ENCODE data around the gene THRAP3.

THRAP3 gene

DNA sequence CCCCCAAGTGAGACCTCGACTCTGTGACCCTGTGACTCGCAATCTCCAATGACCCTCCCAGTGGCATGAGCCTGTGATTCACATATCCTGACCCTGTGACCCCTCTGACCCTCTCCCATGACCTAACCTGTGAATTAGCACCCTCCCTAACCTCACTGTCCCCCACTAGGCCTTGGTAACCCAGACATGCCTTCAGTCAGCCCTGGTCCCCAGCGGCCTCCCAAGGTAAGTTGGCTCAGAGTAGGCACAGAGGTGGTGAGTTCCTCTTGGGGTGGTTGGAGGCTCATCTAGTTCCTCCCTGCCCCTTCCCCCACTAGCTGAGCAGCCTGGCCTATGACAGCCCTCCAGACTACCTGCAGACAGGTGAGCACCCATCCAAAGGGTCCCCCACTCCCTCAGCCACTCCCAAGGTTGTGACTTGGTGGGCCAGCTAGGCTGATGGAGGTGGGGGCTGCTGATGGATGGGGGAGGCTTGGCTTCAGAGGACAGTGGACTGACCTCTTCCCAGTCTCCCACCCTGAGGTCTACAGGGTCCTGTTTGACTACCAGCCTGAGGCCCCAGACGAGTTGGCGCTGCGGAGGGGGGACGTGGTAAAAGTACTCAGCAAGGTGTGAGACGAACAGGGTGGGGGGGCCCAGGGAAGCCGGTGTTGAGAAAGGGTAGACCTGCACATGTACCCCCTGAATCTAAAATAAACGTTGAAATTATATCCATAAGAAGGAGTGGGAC is 83.5 kb downstream of the THRAP3 start:
- no peak for DNase-seq (ENCODE audit: low spot score)
- no peak for TF ChIP-seq CTCF (IDR thresholded peaks at IDR 0.05; ENCODE audit: extremely low read depth, missing control alignments)

DNA sequence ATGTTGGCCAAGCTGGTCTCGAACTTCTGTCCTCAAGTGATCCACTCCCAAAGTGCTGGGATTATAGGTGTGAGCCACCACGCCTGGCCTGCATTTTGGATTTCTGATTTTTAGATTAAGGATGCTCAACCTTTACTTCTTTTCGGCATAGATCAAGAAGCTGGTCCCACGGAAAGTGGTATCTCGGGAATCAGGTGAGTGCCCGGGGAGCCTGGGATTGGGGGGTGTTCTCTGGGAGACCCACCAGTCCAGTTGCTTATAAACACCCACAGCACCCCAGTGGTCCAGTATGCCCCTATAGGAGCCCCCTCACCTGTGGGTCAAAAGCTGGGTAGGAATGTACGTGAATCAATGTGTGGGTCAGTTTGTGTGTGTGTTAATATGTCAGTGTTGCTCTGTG is 85.2 kb downstream of the THRAP3 start:
- no peak for DNase-seq (ENCODE audit: low spot score)
- TF ChIP-seq CTCF (IDR thresholded peaks at IDR 0.05; ENCODE audit: extremely low read depth, missing control alignments) = no peak

GRCh38 chr1:36320291-36320761 is 96.1 kb downstream of the THRAP3 start:
- peak; percentile 36 for DNase-seq (ENCODE audit: low spot score)
- TF ChIP-seq CTCF (IDR thresholded peaks at IDR 0.05; ENCODE audit: extremely low read depth, missing control alignments) = no peak

- no peak for DNase-seq (ENCODE audit: low spot score)
Observed at GRCh38 chr1:36320767-36321118, 96.5 kb downstream of the THRAP3 start.

DNA sequence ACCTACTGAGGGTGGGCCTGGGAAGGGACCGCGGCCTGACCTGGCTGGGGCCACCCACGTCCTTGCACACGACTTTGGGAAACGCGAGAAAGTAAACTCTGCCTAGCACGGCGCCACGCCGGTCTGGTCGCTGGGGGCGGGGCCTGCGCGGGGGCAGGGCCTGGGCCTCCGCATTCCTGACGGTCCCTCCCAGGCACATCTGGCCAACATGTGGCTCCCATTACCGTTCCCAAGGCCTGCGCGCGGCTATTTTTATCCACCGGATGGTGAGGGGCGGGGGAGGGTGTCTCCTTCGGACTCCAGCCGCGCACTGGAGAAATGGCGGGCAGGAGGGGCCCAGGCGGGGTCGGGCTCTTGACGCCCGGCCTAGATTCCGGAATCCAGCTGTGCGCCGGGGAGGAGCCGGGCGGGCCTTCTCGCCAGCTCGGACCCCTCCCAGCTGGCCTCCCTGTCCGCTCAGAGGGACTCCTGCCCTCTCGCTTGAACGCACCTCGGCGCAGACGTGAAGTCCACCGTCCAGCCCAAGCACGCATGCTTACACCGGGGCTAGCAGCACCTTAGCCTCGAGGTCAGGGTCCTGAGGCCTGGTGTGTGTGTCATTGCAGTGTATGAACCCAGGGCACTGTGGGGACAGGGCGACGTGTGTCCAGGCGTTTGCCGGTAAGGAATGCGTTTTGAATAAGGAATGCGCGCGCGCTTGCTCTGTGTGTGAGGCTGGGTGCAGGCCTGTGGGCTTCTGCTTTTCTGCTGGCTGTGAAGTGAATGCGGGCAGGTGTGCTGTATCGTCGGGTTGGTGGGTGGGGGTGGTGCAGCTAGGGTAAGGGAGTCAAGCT is 97.1 kb downstream of the THRAP3 start:
- DNase-seq (ENCODE audit: low spot score) = peak; percentile 61
- TF ChIP-seq CTCF (IDR thresholded peaks at IDR 0.05; ENCODE audit: extremely low read depth, missing control alignments) = no peak

More at GRCh38 chr1:36320767-36321118, 96.5 kb downstream of the THRAP3 start:
- no peak for TF ChIP-seq CTCF (IDR thresholded peaks at IDR 0.05; ENCODE audit: extremely low read depth, missing control alignments)

DNA sequence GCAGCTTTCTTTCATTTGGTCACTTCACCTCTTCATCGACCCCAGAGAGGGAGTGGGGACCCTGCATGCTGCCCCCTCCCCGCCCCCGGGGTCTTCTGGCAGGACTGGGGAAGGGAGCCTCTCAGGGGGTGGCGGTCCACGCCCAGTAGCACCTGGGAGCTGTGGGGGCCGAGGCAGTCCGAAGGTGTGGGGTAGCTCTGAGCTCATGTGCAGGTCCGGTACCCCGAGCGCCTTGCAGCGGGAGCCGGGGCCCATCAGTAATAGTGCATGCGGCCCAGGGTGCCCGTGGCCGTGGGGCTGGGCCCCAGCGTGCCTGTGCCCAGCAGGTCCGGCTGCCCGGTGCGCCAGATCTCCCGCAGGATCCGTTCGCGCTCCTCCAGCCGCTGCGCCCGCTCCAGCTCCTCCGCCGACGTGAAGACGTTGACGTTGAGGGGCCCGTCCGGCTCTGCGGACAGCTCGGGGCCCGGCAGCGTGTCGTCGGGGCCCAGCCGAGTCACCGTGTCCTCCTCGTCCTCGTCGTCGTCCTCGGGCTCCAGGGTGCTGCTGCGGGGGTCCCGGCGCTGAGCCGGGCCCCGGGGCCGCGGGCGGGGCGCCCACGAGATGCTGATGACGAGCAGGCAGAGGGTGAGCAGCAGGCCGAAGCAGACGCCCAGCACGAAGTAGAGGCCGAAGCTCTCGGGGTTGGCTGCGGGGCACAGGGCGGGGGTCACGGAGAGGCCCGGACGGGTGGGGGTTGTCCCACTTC is 98.0 kb downstream of the THRAP3 start:
- TF ChIP-seq CTCF (IDR thresholded peaks at IDR 0.05; ENCODE audit: extremely low read depth, missing control alignments) = no peak
- DNase-seq (ENCODE audit: low spot score) = no peak

Measured in GM20000 (cell line).